HepG2 (cell line): ENCODE results near the gene TAS1R3. TPM values are rescaled to one million over a fixed set of nuclear protein-coding genes. Genes with fewer than 3 reads are reported as not detected.

ENCODE experiments used
- ATAC-seq: fragments of 200-7000 bp; cut with Tn5 transposase; 3 replicates; pipeline ENCODE4 v1.9.1; 2020; ENCODE audit warnings: mild to moderate bottlenecking, moderate library complexity
- BruUV-seq: library from RNA; stranded (reverse); fragments of 400-500 nt; replicated peaks from 2 replicates; lab custom pipeline; 2021; lab: Mats Ljungman, UMichigan
- CTCF ChIA-PET: fragments of 300-600 bp; formaldehyde crosslinking; extraction: SDS; loops from one replicate; lab custom pipeline; 2021; ENCODE audit warnings: low total read pairs, inconsistent platforms, low intra/inter-chr PET ratio; lab: Yijun Ruan, JAX
- POLR2A ChIA-PET: fragments of 350-600 bp; sonication (Branson Sonifier 250); formaldehyde crosslinking; loops from one replicate; lab custom pipeline; 2020; ENCODE audit warnings: antibody characterized with exemption, inconsistent platforms; lab: Yijun Ruan, JAX
- DNase-seq: peaks from one replicate; pipeline ENCODE4 v3.0.0-alpha.2; 2015; ENCODE audit warnings: low spot score
- FAIRE-seq: peaks from 3 replicates; lab custom pipeline; 2011; peaks lifted over from hg19 to GRCh38; lab: Jason Lieb, UNC
- H2AFZ ChIP-seq: one replicate; pipeline ENCODE4 v1.6.1; 2011; ENCODE audit warnings: low read length, inconsistent platforms
- H3K27ac ChIP-seq: fragments of 300-600 bp; 3 replicates; pipeline ENCODE4 v1.8.0; 2011; ENCODE audit warnings: mixed run types, mild to moderate bottlenecking, mixed read lengths, low read length, inconsistent platforms; ENCODE audit not compliant: insufficient read depth; ENCODE audit errors: extremely low read length
- H3K27me3 ChIP-seq, 2 experiments: fragments of 200-600 bp in 1 of 2; 2 replicates in 1 of 2; 3 replicates in 1 of 2; pipeline versions ENCODE4 v1.6.0 to v1.8.0; 2011; ENCODE audit warnings: low read length in 2 of 2, mild to moderate bottlenecking in 2 of 2, moderate library complexity in 2 of 2, inconsistent platforms in 1 of 2; ENCODE audit not compliant: insufficient read depth in 2 of 2, control insufficient read depth in 1 of 2
- H3K36me3 ChIP-seq, 2 experiments: fragments of 200-600 bp in 1 of 2; replicated peaks in 1 of 2; 2 replicates in 1 of 2; 3 replicates in 1 of 2; pipeline versions ENCODE4 v1.5.1 to v1.8.0; 2011; ENCODE audit warnings: low read length in 2 of 2, inconsistent platforms in 1 of 2; ENCODE audit not compliant: insufficient read depth in 2 of 2, control insufficient read depth in 1 of 2
- H3K4me1 ChIP-seq: 2 replicates; pipeline ENCODE4 v1.5.1; 2012; ENCODE audit warnings: low read length, inconsistent platforms; ENCODE audit not compliant: insufficient read depth
- H3K4me2 ChIP-seq: 2 replicates; pipeline ENCODE4 v1.6.0; 2011; ENCODE audit warnings: low read depth, low read length, inconsistent platforms
- H3K4me3 ChIP-seq, 3 experiments: fragments of 200-600 bp in 1 of 3; sonication (generic), shearing (Covaris generic) in 1 of 3; replicated peaks in 1 of 3; 2 replicates each; pipeline ENCODE4 v1.5.1; 2011 to 2016; ENCODE audit warnings: low read length in 3 of 3, inconsistent platforms in 2 of 3, low read depth in 2 of 3, mild to moderate bottlenecking in 2 of 3, control low read depth in 1 of 3, mixed read lengths in 1 of 3; ENCODE audit not compliant: insufficient read depth in 1 of 3
- H3K79me2 ChIP-seq: one replicate; pipeline ENCODE4 v1.6.1; 2011; ENCODE audit warnings: low read length, inconsistent platforms; ENCODE audit not compliant: insufficient read depth
- H3K9ac ChIP-seq: 2 replicates; pipeline ENCODE4 v1.6.0; 2011; ENCODE audit warnings: mild to moderate bottlenecking, low read depth, low read length, inconsistent platforms; ENCODE audit not compliant: insufficient read depth
- H3K9me3 ChIP-seq: 2 replicates; pipeline ENCODE4 v1.5.1; 2012; ENCODE audit warnings: mild to moderate bottlenecking, low read length
- H4K20me1 ChIP-seq: 2 replicates; pipeline ENCODE4 v1.6.0; 2011; ENCODE audit warnings: inconsistent platforms, mild to moderate bottlenecking, low read length, moderate library complexity; ENCODE audit not compliant: insufficient read depth
- ATF7-NPFF ChIP-seq: sonication (generic); formaldehyde crosslinking; IDR thresholded peaks from 2 replicates; pipeline ENCODE4 v1.8.1; 2023; ENCODE audit warnings: mild to moderate bottlenecking, low read depth, missing genetic modification reagents, moderate library complexity
- BRCA1 ChIP-seq: sonication (generic); formaldehyde crosslinking; IDR thresholded peaks from 2 replicates; pipeline ENCODE4 v1.4.0; 2020; ENCODE audit warnings: missing genetic modification reagents
- FOSL1 ChIP-seq: sonication (generic); formaldehyde crosslinking; IDR thresholded peaks from 2 replicates; pipeline ENCODE4 v1.9.0; 2021; ENCODE audit warnings: missing genetic modification reagents, borderline replicate concordance
- KLF13 ChIP-seq: sonication (generic); formaldehyde crosslinking; IDR thresholded peaks from 2 replicates; pipeline ENCODE4 v1.4.0; 2020; ENCODE audit warnings: mild to moderate bottlenecking, missing genetic modification reagents
- MAZ ChIP-seq, 2 experiments: sonication (generic) in 1 of 2; formaldehyde crosslinking in 1 of 2; IDR thresholded peaks; 2 replicates each; pipeline versions ENCODE4 v1.5.0 to v1.6.1; 2012 to 2020; ENCODE audit warnings: low read depth in 2 of 2, mild to moderate bottlenecking in 2 of 2, borderline replicate concordance in 1 of 2, improper control_type of control experiment in 1 of 2, low read length in 1 of 2, missing genetic modification reagents in 1 of 2, moderate library complexity in 1 of 2
- MXI1 ChIP-seq: IDR thresholded peaks from 3 replicates; pipeline ENCODE4 v1.6.1; 2012; ENCODE audit warnings: low read depth, low read length, inconsistent platforms, borderline replicate concordance
- NPAS2 ChIP-seq: sonication (generic); formaldehyde crosslinking; IDR thresholded peaks from 2 replicates; pipeline ENCODE4 v1.8.0; 2022; ENCODE audit warnings: mild to moderate bottlenecking, missing genetic modification reagents, borderline replicate concordance
- TARDBP ChIP-seq: sonication (generic); formaldehyde crosslinking; IDR thresholded peaks from 2 replicates; pipeline ENCODE4 v1.8.0; 2022; ENCODE audit warnings: mild to moderate bottlenecking, missing genetic modification reagents
- WGBS: methylation state at CpG from one replicate; pipeline ENCODE4 v1.1.6; 2017; ENCODE audit warnings: low lambda C conversion rate; 5-methylcytosine and 5-hydroxymethylcytosine counted together
- in situ Hi-C: cut with HindIII; loops from 2 replicates; pipeline ENCODE4 v1.10.0; 2017; ENCODE audit warnings: low pct_unique_long_range_greater_than_20kb; ENCODE audit not compliant: extremely low pct_ligation_motif_present
- intact Hi-C: fragments of 100-400 bp; cut with micrococcal nuclease; formaldehyde crosslinking; loops from one replicate; pipeline ENCODE4 v1.10.0; 2022; ENCODE audit not compliant: unreplicated experiment
- polyA plus RNA-seq, 8 experiments: library from polyadenylated mRNA; depleted of rRNA in 3 of 8; stranded (reverse) in 7 of 8; unstranded in 1 of 8; fragments of >200 nt; fragmentation: Illumina TruSeq in 4 of 8; extraction: Trizol in 4 of 8; gene quantifications; 2 replicates each; pipeline versions ENCODE4 v1.2.1 to v1.2.3, GENCODE V29; 2011 to 2016; ENCODE audit warnings: low read depth in 4 of 8, missing spikeins in 1 of 8, mixed read lengths in 1 of 8; ENCODE audit not compliant: insufficient read depth in 1 of 8
- total RNA-seq, 5 experiments: library from RNA; depleted of rRNA; stranded (reverse); fragments of >200 nt; fragmentation: Illumina TruSeq; extraction: Trizol; gene quantifications; 2 replicates each; pipeline ENCODE4 v1.2.3, GENCODE V29; 2016; ENCODE audit warnings: low read depth in 1 of 5
- TF ChIP-seq, protein P1 (sequence below): sonication (generic); formaldehyde crosslinking; IDR thresholded peaks from 2 replicates; pipeline ENCODE4 v1.5.0; 2020; ENCODE audit warnings: mild to moderate bottlenecking, missing genetic modification reagents, moderate library complexity
- TF ChIP-seq, protein P2 (sequence below): sonication (generic); formaldehyde crosslinking; IDR thresholded peaks from 2 replicates; pipeline ENCODE4 v1.4.0; 2020; ENCODE audit warnings: mild to moderate bottlenecking, missing genetic modification reagents
- TF ChIP-seq, protein P3 (sequence below): sonication (generic); formaldehyde crosslinking; IDR thresholded peaks from 2 replicates; pipeline ENCODE4 v1.4.0; 2020; ENCODE audit warnings: missing genetic modification reagents, borderline replicate concordance

The TAS1R3 gene
- total and polyA plus RNA-seq, 2 of the 13 experiments (the other 11 are each of a cell fraction or from before 2014, with no cell fraction given) = 0.13 to 0.15 TPM

- Histone ChIP-seq H3K36me3 (no peaks in the 10 kb centered on the region), H3K27me3 (no peaks in the 10 kb centered on the region), H3K27ac (peak overlapping the region; percentile 79), H2AFZ (no peak overlapping the region), H4K20me1 (no peaks in the 10 kb centered on the region; the same call in 1 of the 2 replicates), H3K9me3 (no peaks in the 10 kb centered on the region), H3K4me2 (peak overlapping the region; percentile 98), H3K4me1 (peaks cover 38% of the 10 kb centered on the region), H3K79me2 (peaks cover 15% of the 10 kb centered on the region), H3K9ac (peak overlapping the region; percentile 88), H3K4me3 (peak overlapping the region; percentile 77 to 93 (median 91))
- WGBS = 80% methylated on average over 1 of the region's 29 CpGs
- FAIRE-seq (no peak), ATAC-seq (peak; percentile 3), DNase-seq (peak; percentile 62)
- no TSS peak for BruUV-seq
- POLR2A ChIA-PET = interaction anchor here (0.5 to 2.0 kb wide), 10 partner anchors 10 to 180 kb away, joined by 3 to 11 read pairs (median 4); partner anchors contain the start of genes AURKAIP1, TAS1R3 and UBE2J2
- CTCF ChIA-PET = no interaction called here
- in situ Hi-C loops = no loop called here
- intact Hi-C loops = no loop called here
- TF ChIP-seq FOSL1 (CRISPR knock-in tag) = no peak
- no peak for TF ChIP-seq ATF7-NPFF (CRISPR knock-in tag)
- no peak for TF ChIP-seq KLF13 (CRISPR knock-in tag)
- TF ChIP-seq TARDBP (CRISPR knock-in tag) = peak; percentile 78
- TF ChIP-seq MXI1 = peak; percentile 11; the same call in 1 of the 3 replicates
- TF ChIP-seq, protein P1, sequence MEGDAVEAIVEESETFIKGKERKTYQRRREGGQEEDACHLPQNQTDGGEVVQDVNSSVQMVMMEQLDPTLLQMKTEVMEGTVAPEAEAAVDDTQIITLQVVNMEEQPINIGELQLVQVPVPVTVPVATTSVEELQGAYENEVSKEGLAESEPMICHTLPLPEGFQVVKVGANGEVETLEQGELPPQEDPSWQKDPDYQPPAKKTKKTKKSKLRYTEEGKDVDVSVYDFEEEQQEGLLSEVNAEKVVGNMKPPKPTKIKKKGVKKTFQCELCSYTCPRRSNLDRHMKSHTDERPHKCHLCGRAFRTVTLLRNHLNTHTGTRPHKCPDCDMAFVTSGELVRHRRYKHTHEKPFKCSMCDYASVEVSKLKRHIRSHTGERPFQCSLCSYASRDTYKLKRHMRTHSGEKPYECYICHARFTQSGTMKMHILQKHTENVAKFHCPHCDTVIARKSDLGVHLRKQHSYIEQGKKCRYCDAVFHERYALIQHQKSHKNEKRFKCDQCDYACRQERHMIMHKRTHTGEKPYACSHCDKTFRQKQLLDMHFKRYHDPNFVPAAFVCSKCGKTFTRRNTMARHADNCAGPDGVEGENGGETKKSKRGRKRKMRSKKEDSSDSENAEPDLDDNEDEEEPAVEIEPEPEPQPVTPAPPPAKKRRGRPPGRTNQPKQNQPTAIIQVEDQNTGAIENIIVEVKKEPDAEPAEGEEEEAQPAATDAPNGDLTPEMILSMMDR = no peak
- TF ChIP-seq, protein P2, sequence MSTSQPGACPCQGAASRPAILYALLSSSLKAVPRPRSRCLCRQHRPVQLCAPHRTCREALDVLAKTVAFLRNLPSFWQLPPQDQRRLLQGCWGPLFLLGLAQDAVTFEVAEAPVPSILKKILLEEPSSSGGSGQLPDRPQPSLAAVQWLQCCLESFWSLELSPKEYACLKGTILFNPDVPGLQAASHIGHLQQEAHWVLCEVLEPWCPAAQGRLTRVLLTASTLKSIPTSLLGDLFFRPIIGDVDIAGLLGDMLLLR (CRISPR knock-in tag) = no peak
- TF ChIP-seq NPAS2 (CRISPR knock-in tag) = no peak
- no peak for TF ChIP-seq BRCA1
- TF ChIP-seq MAZ (IDR thresholded peaks at IDR 0.05; ENCODE audit: borderline replicate concordance, low read depth, low read length) = no peak
- TF ChIP-seq MAZ (CRISPR knock-in tag; IDR thresholded peaks at IDR 0.05; ENCODE audit: low read depth) = no peak
- TF ChIP-seq, protein P3, sequence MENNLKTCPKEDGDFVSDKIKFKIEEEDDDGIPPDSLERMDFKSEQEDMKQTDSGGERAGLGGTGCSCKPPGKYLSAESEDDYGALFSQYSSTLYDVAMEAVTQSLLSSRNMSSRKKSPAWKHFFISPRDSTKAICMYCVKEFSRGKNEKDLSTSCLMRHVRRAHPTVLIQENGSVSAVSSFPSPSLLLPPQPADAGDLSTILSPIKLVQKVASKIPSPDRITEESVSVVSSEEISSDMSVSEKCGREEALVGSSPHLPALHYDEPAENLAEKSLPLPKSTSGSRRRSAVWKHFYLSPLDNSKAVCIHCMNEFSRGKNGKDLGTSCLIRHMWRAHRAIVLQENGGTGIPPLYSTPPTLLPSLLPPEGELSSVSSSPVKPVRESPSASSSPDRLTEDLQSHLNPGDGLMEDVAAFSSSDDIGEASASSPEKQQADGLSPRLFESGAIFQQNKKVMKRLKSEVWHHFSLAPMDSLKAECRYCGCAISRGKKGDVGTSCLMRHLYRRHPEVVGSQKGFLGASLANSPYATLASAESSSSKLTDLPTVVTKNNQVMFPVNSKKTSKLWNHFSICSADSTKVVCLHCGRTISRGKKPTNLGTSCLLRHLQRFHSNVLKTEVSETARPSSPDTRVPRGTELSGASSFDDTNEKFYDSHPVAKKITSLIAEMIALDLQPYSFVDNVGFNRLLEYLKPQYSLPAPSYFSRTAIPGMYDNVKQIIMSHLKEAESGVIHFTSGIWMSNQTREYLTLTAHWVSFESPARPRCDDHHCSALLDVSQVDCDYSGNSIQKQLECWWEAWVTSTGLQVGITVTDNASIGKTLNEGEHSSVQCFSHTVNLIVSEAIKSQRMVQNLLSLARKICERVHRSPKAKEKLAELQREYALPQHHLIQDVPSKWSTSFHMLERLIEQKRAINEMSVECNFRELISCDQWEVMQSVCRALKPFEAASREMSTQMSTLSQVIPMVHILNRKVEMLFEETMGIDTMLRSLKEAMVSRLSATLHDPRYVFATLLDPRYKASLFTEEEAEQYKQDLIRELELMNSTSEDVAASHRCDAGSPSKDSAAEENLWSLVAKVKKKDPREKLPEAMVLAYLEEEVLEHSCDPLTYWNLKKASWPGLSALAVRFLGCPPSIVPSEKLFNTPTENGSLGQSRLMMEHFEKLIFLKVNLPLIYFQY (CRISPR knock-in tag) = 0 out of 2 replicates have a peak, but pooled peaks have one; percentile 39
Measured at GRCh38 chr1:1304331-1305299, 26.5 kb upstream of the TAS1R3 start.
